ENCODE data around the gene ARHGAP25. TPM values are rescaled to one million over a fixed set of nuclear protein-coding genes. Genes with fewer than 3 reads are reported as not detected.
A peak's percentile ranks its signal among the peaks of the same experiment; 100 is the strongest.

ARHGAP25 gene
- total and polyA plus RNA-seq, 2 of the 4 experiments (the other 2 are of a cell fraction): 0.29 to 0.36 TPM

DNA sequence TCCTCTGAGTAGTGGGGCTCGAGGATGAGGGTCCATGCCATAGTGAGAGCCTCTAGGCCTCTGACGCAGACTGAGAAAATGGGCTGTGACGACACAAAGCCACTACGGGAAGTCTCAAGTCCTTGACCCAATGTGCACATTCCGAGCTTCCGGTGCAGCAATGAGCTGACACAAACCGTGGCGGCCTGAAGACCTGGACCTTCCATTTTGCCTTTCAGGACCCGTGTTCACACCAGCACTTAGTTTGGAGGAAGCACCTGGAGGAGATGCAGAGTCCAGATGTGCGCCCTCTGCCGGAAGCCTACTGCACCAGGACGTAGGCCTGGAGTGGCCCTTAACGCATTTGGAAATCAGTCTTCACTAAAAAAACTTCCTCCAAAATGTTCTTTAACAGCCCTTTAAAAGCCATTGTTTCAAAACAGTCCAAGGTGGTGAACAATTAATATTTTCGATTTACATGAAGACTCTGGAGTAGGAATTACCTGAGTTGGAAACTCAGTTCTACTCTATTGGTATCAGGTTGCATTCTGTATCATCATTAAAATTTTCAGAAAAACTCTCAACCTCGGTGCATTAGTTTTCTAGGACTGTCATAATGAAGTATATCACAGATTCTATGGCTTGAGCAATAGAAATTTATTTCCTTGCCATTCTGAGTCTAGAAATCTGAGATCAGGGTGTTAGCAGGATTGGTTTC lies 102.7 kb downstream of the ARHGAP25 start:
- Histone ChIP-seq H2BK20ac (ENCODE audit: low read depth, low read length) (0 out of 2 replicates have a peak overlapping the region, but pooled peaks have one; percentile 18), H4K20me1 (ENCODE audit: insufficient read depth, low read length) (no peaks in the 10 kb centered on the region), H3K56ac (ENCODE audit: extremely low read depth, insufficient read depth, low read length) (no peak overlapping the region), H3K4ac (ENCODE audit: low read depth, low read length) (no peak overlapping the region), H3K4me1 (ENCODE audit: control insufficient read depth, insufficient read depth, low read length) (peaks cover 5% of the 10 kb centered on the region), H3K27ac (ENCODE audit: insufficient read depth, low read length) (no peak overlapping the region), H3K4me2 (ENCODE audit: low read depth, low read length) (no peak overlapping the region), H2AK9ac (replicated peaks; ENCODE audit: low read depth, low read length, poor library complexity) (peak overlapping the region; percentile 22), H2AFZ (replicated peaks; ENCODE audit: low read length, poor library complexity) (no peak overlapping the region), H2AK5ac (ENCODE audit: low read depth, low read length) (peak overlapping the region; percentile 59; the same call in 1 of the 2 replicates), H2BK15ac (ENCODE audit: low read depth, low read length) (no peak overlapping the region; the same call in 2 of the 3 replicates), H4K8ac (ENCODE audit: low read depth in 2 of 2, low read length in 2 of 2) (no peak overlapping the region; a peak in 1 of 4 replicates), H3K79me1 (ENCODE audit: low read depth in 1 of 2, low read length in 2 of 2) (no peaks in the 10 kb centered on the region), H2BK120ac (ENCODE audit: low read depth, low read length) (peak overlapping the region; percentile 7; the same call in 1 of the 2 replicates), H3K14ac (replicated peaks; ENCODE audit: low read depth, low read length) (no peak overlapping the region), H3K9me3 (ENCODE audit: control insufficient read depth, insufficient read depth, low read length) (no peaks in the 10 kb centered on the region), H3K9me1 (ENCODE audit: insufficient read depth, low read length) (peaks cover 7% of the 10 kb centered on the region), H3K23ac (ENCODE audit: low read depth, low read length) (no peak overlapping the region), H3K27me3 (ENCODE audit: control insufficient read depth, insufficient read depth, low read length) (no peaks in the 10 kb centered on the region), H3K9ac (ENCODE audit: low read depth, low read length) (no peak overlapping the region), H2BK5ac (ENCODE audit: low read depth, low read length, poor library complexity, severe bottlenecking) (no peak overlapping the region), H4K91ac (ENCODE audit: insufficient read depth, low read depth, low read length) (no peak overlapping the region), H3K4me3 (ENCODE audit: insufficient read depth, low read depth, low read length) (no peak overlapping the region), H3K18ac (ENCODE audit: low read depth, low read length) (no peak overlapping the region), H4K5ac (ENCODE audit: low read depth, low read length) (no peak overlapping the region), H3K36me3 (ENCODE audit: control insufficient read depth, insufficient read depth, low read length) (no peaks in the 10 kb centered on the region)
- CTCF ChIA-PET: interaction anchor here (0.6 to 0.9 kb wide), 2 partner anchors 69 to 75 kb away, joined by 3 to 9 read pairs; no protein-coding TSS in a partner anchor
- dilution Hi-C loops (cut with HindIII; ENCODE audit: low sequenced_read_pairs, unreplicated experiment): no loop called here
- 85% methylated on average over 8 of the region's 15 CpGs; no CpG with 5 or more reads in 1 of the 2 experiments for WGBS, 2 experiments (ENCODE audit: extremely low coverage in 2 of 2, insufficient read length in 1 of 2)
- POLR2A ChIA-PET (ENCODE audit: unreplicated experiment): no interaction called here
- intact Hi-C loops (cut with micrococcal nuclease): loop anchor here (2.0 kb wide), 1 partner anchor 87 kb away; no protein-coding TSS in a partner anchor
- in situ Hi-C loops (cut with MboI; ENCODE audit: low sequenced_read_pairs): no loop called here
- DNase-seq (peak; percentile 27), ATAC-seq (ENCODE audit: low read depth) (peak; percentile 48; the same call in 1 of the 2 replicates)
- no TSS peak for BruUV-seq (replicated peaks)
- TF ChIP-seq RCOR1 (IDR thresholded peaks at IDR 0.05; ENCODE audit: insufficient replicate concordance, low read length) (no peak), MAZ (IDR thresholded peaks at IDR 0.05; ENCODE audit: borderline replicate concordance, low read depth, low read length) (no peak), CHD1 (IDR thresholded peaks at IDR 0.05; ENCODE audit: low read depth, low read length) (no peak), POLR2A (IDR thresholded peaks at IDR 0.05; ENCODE audit: low read depth, low read length) (no peak), NFE2L2 (IDR thresholded peaks at IDR 0.05; ENCODE audit: low read depth, low read length) (no peak), ELK1 (IDR thresholded peaks at IDR 0.05; ENCODE audit: borderline replicate concordance, low read depth, low read length) (no peak), USF2 (IDR thresholded peaks at IDR 0.05; ENCODE audit: low read depth, low read length) (no peak), BHLHE40 (IDR thresholded peaks at IDR 0.05; ENCODE audit: low read depth, low read length) (no peak), RAD21 (IDR thresholded peaks at IDR 0.05; ENCODE audit: low read length) (peak; percentile 57), MXI1 (IDR thresholded peaks at IDR 0.05; ENCODE audit: borderline replicate concordance, low read depth, low read length) (no peak), FOS (IDR thresholded peaks at IDR 0.05; ENCODE audit: low read depth, low read length) (no peak), MAFK (IDR thresholded peaks at IDR 0.05; ENCODE audit: low read depth, low read length) (no peak), RFX5 (IDR thresholded peaks at IDR 0.05; ENCODE audit: low read depth, low read length) (no peak), SMC3 (IDR thresholded peaks at IDR 0.05; ENCODE audit: low read depth, low read length) (peak; percentile 56), CEBPB (IDR thresholded peaks at IDR 0.05; ENCODE audit: low read depth, low read length) (no peak)
